GM23338 (cell line): ENCODE measurements around the gene KDM1A. TPM values are rescaled to one million over a fixed set of nuclear protein-coding genes. Genes with fewer than 3 reads are reported as not detected.

ENCODE experiments used
- CREB1 ChIP-seq: fragments of 250-450 bp; sonication (Bioruptor Pico); IDR thresholded peaks from 2 replicates; pipeline ENCODE4 v1.5.0; 2020; ENCODE audit warnings: low read depth, mild to moderate bottlenecking, moderate library complexity
- ETS1 ChIP-seq: IDR thresholded peaks from 2 replicates; pipeline ENCODE4 v1.6.1; 2016; ENCODE audit warnings: antibody characterized with exemption
- EZH2 ChIP-seq: fragments of 200-600 bp; sonication (generic); IDR thresholded peaks from one replicate; pipeline ENCODE4 v1.8.0; 2017; ENCODE audit warnings: antibody characterized with exemption, mild to moderate bottlenecking, low read depth; ENCODE audit not compliant: unreplicated experiment
- EZH2phosphoT487 ChIP-seq: fragments of 200-600 bp; sonication (generic); IDR thresholded peaks from one replicate; pipeline ENCODE4 v1.8.1; 2018; ENCODE audit warnings: antibody characterized with exemption; ENCODE audit not compliant: unreplicated experiment
- JUNB ChIP-seq: IDR thresholded peaks from one replicate; pipeline ENCODE4 v1.6.1; 2016; ENCODE audit warnings: antibody characterized with exemption; ENCODE audit not compliant: unreplicated experiment
- POLR2AphosphoS5 ChIP-seq: IDR thresholded peaks from 2 replicates; pipeline ENCODE4 v1.6.1; 2016; ENCODE audit warnings: antibody characterized with exemption, low read depth
- REST ChIP-seq: IDR thresholded peaks from one replicate; pipeline ENCODE4 v1.6.1; 2018; ENCODE audit warnings: antibody characterized with exemption; ENCODE audit not compliant: unreplicated experiment
- STAT1 ChIP-seq: IDR thresholded peaks from one replicate; pipeline ENCODE4 v1.6.1; 2016; ENCODE audit warnings: antibody characterized with exemption; ENCODE audit not compliant: unreplicated experiment
- ZNF462 ChIP-seq: fragments of 250-450 bp; sonication (Bioruptor Pico); IDR thresholded peaks from 2 replicates; pipeline ENCODE4 v1.5.0; 2020; ENCODE audit warnings: mild to moderate bottlenecking, moderate library complexity
- polyA plus RNA-seq: library from polyadenylated mRNA; unstranded; fragments of >200 nt; fragmentation: Nextera tagmentation; extraction: Ambion mirVana; gene quantifications from 2 replicates; pipeline ENCODE4 v1.2.1, GENCODE V29; 2016
- total RNA-seq: library from RNA; depleted of rRNA; stranded (reverse); fragments of >200 nt; shearing (Covaris generic); gene quantifications from 2 replicates; pipeline ENCODE4 v1.2.3, GENCODE V29; 2014

Gene KDM1A
- total and polyA plus RNA-seq, 2 experiments from 2014 or later = 86.4 to 252 TPM

DNA sequence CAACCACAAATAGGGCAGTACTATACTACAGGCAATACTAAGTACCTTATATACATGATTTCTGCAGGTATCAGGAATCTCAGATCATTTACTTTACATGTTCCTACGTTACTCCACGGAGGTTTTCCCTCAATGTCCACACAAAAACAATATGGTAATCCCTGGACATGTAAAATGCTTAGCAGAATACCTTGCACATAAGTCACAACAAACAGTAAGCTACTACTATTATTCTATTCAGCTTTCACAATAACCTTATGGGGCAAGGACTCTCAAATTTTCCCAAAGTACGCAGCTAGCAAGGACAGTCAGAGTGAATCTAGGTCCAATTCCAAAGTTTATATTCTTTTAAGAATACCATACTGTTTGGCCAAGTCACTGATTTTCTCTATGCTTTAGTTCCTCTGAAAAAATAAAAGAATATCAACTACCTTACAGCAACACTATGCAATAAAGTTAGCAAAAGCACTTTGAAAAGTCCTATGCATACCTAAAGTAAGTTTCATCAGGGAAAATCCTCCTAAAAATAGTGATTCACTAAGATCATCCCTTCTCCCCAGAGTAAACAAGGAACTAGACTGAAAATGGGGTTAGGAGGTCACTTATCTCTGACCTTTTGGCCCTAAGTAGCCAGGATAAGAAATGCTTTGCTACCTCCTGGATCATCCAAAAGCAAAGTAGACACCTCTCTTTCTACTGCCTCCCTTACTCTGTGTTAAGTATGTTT is 82.0 kb downstream of the KDM1A start (continued):
- TF ChIP-seq ZNF462 (CRISPR knock-in tag) (no peak), STAT1 (no peak), CREB1 (CRISPR knock-in tag) (no peak), EZH2 (no peak), JUNB (no peak), POLR2AphosphoS5 (no peak), EZH2phosphoT487 (no peak), ETS1 (no peak), REST (no peak)
